ENCODE data around the gene TUBA3E.
"Not testable (repeated sequence)": the region's sequence is repeated elsewhere in the genome, so short reads cannot be mapped to it uniquely, and the experiment has no call there.

TUBA3E gene

DNA sequence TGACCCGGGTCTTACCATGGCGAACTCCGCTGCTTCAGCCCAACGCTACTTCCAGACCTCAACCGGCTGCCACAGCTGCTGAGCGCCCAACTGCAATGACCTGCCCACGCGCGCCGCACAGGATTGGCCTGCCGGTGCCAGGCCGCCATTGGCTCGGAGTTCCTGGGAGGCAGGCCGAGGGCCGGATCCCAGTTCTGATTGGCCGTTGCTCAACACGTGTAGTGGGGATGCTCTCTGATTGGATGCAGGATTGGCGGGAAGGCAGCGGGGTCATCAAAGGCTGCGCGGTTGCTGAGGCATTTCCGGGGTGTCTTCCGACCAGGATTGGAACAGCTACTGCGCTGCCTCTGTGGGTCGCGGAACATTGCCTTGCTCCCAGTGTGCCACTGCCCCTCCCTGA, at the start of gene TUBA3E:
Gene TUBA3E (minus strand): TSS at position 97 of the 400 bp plus-strand sequence. CDS start 79 bp downstream, at position 18.
- no peak for DNase-seq (ENCODE audit: low read depth in 1 of 2, low spot score in 1 of 2)

- DNase-seq (ENCODE audit: low read depth in 1 of 2, low spot score in 1 of 2): no peak
These were observed 48.2 kb upstream of the TUBA3E start for GRCh38 chr2:130246430-130246829.

DNA sequence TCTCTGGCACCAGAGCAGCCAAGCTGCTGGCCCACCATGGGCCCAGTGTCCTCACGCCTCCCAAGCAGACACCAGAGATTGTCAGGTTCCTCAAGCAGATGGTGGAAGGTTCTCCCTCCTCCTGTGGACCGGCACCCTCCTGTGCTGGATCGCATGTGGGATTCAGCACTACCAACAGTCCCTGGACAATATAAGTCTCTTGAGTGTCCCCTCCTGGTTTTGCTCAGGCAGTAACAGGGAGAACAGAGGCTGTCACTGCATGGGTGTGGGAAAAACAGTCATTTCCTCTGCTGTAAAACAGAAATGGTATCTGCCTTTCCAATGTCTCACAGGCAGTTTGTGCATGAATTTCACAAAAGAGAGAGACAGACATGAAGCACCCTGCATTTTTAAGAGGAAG, 47.7 kb upstream of the TUBA3E start:
- no peak for DNase-seq (ENCODE audit: low read depth in 1 of 2, low spot score in 1 of 2)

GRCh38 chr2:130243359-130243758, 45.1 kb upstream of the TUBA3E start:
- DNase-seq (ENCODE audit: low read depth in 1 of 2, low spot score in 1 of 2): no peak

DNA sequence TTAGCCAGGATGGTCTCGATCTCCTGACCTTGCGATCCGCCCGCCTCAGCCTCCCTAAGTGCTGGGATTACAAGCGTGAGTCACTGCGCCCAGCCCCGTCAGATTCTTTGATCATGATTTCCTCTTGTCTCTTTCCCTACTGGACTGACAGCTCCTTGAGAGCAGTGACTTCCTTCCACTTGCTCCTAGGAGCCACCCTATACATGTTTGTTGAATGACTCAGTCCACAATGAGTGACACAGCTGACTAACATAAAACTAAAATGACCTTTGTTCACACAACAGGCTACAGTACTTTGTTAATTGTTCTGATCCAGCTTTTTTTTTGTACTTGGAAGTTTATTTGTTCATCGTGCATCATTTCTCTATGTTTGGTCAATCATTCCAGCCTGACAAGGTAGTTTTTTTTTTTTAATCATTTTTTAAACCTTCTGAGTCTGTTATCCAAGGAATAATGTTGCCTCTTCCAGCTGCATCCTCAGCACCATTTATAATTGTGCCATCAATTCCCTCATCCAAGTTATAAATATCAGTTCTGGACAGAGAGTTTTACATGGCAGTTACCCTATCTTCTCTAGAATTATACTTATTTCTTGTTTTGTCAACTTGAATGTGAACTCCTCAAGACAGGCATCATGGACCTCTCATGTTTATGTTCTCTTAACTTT, 42.9 kb upstream of the TUBA3E start:
- no peak for DNase-seq (ENCODE audit: low read depth in 1 of 2, low spot score in 1 of 2)

DNA sequence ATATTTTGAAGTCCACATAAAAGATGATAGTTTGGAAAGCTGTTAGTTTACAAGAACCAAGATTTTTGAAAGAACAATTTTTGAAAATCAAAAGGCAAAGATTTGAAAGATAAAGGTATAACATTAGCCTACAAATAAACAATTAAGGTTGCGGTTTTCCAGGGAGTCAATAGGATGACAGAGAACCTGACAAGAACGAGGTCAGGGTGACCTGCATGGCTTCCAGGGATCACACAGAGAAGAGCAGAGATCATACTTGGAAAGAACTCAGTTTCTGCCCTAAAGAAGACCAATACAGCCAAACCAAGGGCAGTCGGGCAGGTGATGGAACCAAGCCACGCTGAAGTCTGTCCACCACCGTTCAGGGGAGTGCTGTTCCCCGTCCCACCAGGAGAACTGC, 41.3 kb upstream of the TUBA3E start:
- DNase-seq (ENCODE audit: low read depth in 1 of 2, low spot score in 1 of 2): not testable (repeated sequence)

DNA sequence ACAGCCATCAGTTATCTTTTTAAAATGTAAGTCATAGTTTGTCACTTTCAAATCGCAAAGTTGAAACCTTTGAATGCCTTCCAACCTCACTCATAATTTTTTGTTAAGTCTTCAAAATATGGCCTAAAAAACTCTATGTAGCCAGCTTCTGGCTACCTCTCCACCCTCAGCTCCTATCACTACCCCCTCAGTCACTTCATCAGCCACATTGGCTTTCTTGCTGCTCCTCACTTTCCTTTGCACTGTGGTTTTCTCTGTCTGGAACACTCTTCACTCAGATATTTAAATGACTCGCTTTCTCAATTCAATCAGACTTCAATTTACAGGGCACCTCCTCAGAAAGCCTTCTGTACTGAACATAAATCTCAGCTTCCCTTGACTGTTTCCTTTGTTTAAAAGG, 34.8 kb upstream of the TUBA3E start:
- not testable (repeated sequence) for DNase-seq (ENCODE audit: low read depth in 1 of 2, low spot score in 1 of 2)

- no peak for DNase-seq (ENCODE audit: low read depth in 1 of 2, low spot score in 1 of 2)
These were observed 33.4 kb upstream of the TUBA3E start for GRCh38 chr2:130231656-130232055.

- not testable (repeated sequence) for DNase-seq (ENCODE audit: low read depth in 1 of 2, low spot score in 1 of 2)
These were observed 32.7 kb upstream of the TUBA3E start for GRCh38 chr2:130230907-130231306.

DNA sequence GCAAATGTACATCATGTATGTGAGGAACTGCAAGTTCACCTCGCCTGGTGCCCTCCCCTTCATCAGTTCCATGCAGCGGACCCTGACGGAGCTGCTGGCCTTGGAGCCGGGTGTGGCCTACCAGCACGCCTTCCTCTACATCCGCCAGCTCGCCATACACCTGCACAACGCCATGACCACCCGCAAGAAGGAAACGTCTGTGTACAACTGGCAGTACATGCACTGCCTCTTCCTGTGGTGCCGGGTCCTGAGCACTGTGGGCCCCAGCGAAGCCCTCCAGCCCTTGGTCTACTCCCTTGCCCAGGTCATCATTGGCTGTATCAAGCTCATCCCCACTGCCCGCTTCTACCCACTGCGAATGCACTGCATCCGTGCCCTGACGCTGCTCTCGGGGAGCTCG, 32.1 kb upstream of the TUBA3E start:
- DNase-seq (ENCODE audit: low read depth in 1 of 2, low spot score in 1 of 2): not testable (repeated sequence)

- not testable (repeated sequence) for DNase-seq (ENCODE audit: low read depth in 1 of 2, low spot score in 1 of 2)
These were observed 30.9 kb upstream of the TUBA3E start for GRCh38 chr2:130229161-130229510.

DNA sequence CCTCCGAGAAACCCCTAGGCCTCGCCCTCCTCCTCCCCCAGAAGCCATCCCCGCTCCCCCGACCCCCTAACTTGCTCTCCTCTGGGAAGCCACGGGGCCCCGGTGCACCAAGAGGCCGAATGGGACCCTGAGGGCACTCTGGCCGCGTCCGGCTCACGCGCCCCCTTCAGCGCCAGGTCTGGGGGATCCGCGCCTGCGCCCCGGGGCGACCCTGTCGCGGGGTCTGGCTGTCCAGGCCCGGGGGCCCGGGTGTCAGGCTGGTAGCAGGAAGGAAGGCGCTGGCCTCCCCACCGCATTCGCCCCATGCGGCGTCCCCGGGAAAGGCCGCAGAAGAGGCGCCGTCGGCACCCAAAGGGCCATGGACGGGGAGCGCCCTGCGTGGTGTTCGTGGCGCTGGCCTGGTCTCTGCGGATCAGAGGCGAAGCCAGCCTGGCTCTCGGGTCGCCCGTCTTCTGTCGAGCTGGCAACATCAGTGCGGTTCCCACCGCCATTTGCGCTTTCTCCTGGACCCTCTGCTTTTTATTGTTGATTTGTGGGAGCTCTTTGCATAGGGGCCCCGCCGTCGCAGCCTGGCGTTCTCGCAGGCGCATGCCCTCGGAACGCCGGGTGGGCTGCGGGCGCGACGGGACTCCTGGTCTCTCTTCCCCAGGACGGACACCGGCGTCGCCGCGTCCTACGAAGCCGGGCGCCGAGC, 30.4 kb upstream of the TUBA3E start:
- not testable (repeated sequence) for DNase-seq (ENCODE audit: low read depth in 1 of 2, low spot score in 1 of 2)

- DNase-seq (ENCODE audit: low read depth in 1 of 2, low spot score in 1 of 2): not testable (repeated sequence)
These were observed 29.8 kb upstream of the TUBA3E start for GRCh38 chr2:130228005-130228404.

- not testable (repeated sequence) for DNase-seq (ENCODE audit: low read depth in 1 of 2, low spot score in 1 of 2)
These were observed 24.3 kb upstream of the TUBA3E start for GRCh38 chr2:130222523-130222922.

- DNase-seq (ENCODE audit: low read depth in 1 of 2, low spot score in 1 of 2): not testable (repeated sequence)
These were observed 22.3 kb upstream of the TUBA3E start for GRCh38 chr2:130220505-130220904.

DNA sequence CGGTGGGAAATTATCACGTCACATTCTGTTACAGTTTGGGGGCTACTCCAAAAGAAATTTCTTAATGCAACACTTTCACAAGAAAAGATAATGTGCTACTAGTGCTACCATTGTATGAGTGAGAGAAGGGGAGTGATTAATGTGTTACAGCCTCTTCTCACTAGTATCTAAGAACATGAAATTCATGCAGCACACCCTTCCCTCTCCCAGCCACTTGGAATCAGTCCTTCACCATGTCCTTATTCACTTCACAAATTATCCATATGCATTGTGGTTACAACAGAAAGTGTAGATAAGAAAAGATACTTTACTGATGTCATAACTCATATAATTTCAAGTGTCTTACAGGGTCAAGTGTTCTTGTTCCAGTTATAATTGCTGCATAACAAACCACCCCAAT, 20.9 kb upstream of the TUBA3E start:
- DNase-seq (ENCODE audit: low read depth in 1 of 2, low spot score in 1 of 2): not testable (repeated sequence)

GRCh38 chr2:130207051-130207450, 8.8 kb upstream of the TUBA3E start:
- DNase-seq (ENCODE audit: low read depth in 1 of 2, low spot score in 1 of 2): not testable (repeated sequence)

GRCh38 chr2:130203150-130203549, 4.9 kb upstream of the TUBA3E start:
- not testable (repeated sequence) for DNase-seq (ENCODE audit: low read depth in 1 of 2, low spot score in 1 of 2)

DNA sequence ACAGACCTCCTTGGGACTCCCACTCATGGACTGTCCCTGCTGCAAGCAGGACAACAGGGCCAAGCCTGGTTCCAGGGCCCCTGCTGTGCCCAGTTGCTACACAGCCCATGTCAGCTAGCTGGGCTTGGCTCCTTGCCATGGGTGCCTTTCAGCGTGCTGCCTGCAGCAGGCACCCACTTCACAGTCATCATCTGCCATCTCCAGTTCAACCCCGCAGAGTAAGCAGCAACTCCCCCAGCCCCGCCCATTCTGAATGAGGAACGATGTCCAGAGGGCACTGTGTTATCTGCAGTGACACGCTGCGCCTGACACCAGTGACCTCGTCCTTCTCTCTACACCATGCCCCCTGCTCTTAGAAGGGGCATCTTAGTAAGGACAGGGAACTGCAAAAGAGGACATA, 4.3 kb upstream of the TUBA3E start:
- DNase-seq (ENCODE audit: low read depth in 1 of 2, low spot score in 1 of 2): not testable (repeated sequence)

DNA sequence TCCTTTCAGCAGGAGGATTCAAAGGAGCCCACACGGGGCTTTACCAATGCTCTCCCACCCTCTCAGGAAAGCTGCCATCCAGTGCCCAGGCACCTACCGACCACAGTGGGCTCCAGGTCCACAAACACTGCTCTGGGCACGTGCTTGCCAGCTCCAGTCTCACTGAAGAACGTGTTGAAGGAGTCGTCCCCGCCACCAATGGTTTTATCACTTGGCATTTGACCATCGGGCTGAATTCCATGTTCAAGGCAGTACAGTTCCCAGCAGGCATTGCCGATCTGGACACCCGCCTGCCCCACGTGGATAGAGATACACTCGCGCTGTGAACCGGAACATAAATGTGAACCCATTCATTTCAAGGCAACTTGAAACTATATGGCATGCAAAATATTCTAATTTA, 2.2 kb downstream of the TUBA3E start:
- DNase-seq (ENCODE audit: low read depth in 1 of 2, low spot score in 1 of 2): not testable (repeated sequence)

DNA sequence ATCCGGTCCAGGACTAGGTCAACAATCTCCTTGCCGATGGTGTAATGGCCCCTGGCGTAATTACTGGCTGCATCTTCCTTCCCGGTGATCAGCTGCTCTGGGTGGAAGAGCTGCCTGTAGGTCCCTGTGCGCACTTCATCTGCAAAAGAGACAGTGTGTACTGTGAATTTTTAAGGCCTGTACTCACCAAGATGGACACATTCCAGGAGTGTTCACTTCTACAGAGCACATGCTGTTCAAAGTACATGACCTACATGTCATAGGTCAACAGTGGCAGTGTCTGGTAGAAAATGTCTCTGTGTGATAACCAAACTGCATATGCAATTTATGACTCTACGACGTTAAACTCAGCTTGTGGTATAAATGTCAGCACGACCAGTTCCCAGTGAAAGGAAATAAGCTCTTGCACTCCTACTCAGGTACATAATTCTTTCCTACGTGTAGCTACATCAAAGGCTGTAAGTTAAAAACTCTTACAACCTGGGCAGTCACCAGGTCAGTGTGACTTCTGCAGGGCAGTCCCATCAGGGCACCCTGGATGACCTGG, 3.1 kb downstream of the TUBA3E start:
- not testable (repeated sequence) for DNase-seq (ENCODE audit: low read depth in 1 of 2, low spot score in 1 of 2)

DNA sequence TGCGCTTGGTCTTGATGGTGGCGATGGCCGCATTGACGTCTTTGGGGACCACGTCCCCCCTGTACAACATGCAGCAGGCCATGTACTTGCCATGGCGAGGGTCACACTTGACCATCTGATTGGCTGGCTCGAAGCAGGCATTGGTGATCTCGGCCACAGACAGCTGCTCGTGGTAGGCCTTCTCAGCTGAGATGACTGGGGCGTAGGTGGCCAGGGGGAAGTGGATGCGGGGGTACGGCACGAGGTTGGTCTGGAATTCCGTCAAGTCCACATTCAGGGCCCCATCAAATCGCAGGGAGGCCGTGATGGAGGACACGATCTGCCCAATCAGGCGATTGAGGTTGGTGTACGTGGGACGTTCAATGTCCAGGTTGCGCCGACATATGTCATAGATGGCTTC, 4.4 kb downstream of the TUBA3E start:
- DNase-seq (ENCODE audit: low read depth in 1 of 2, low spot score in 1 of 2): not testable (repeated sequence)

All from activated T-helper 1 cell treated with anti-CD3 and anti-CD28 coated beads, Interleukin-2, amount 50 U/mL, for 16 hours (primary cell).